Left lung (tissue), 10 donors: ENCODE data around the gene SLC9A7. TPM values are rescaled to one million over a fixed set of nuclear protein-coding genes. Genes with fewer than 3 reads are reported as not detected.
"Not testable (repeated sequence)": the region's sequence is repeated elsewhere in the genome, so short reads cannot be mapped to it uniquely, and the experiment has no call there.

Source experiments
- ATAC-seq: fragments of 200-7000 bp; cut with Tn5 transposase; one replicate; pipeline ENCODE4 v1.9.1; 2020; ENCODE audit warnings: moderate library complexity
- DNase-seq, 4 donors: peaks; one replicate each; pipeline ENCODE4 v3.0.0-alpha.2; 2013 to 2020
- H3K27ac ChIP-seq, 2 donors: fragments of 200-600 bp; sonication (generic) in 1 of 2; one replicate each; pipeline versions ENCODE4 v1.5.0 to v1.8.0; 2020 to 2021
- H3K27me3 ChIP-seq, 2 donors: fragments of 200-600 bp; sonication (generic) in 1 of 2; one replicate each; pipeline versions ENCODE4 v1.5.0 to v1.8.0; 2020 to 2021
- H3K36me3 ChIP-seq, 2 donors: fragments of 200-600 bp; sonication (generic) in 1 of 2; one replicate each; pipeline versions ENCODE4 v1.5.0 to v1.8.0; 2020 to 2021
- H3K4me1 ChIP-seq, 2 donors: fragments of 200-600 bp; one replicate each; pipeline ENCODE4 v1.8.0; 2021
- H3K4me3 ChIP-seq, 2 donors: fragments of 200-600 bp; sonication (generic) in 1 of 2; one replicate each; pipeline versions ENCODE4 v1.5.0 to v1.8.0; 2020 to 2021; ENCODE audit warnings: mild to moderate bottlenecking in 1 of 2
- H3K9me3 ChIP-seq, 2 donors: fragments of 200-600 bp; sonication (generic) in 1 of 2; one replicate each; pipeline versions ENCODE4 v1.5.0 to v1.8.0; 2020 to 2021
- intact Hi-C, 2 donors: fragments of 100-400 bp; cut with DNase I; formaldehyde crosslinking; loops; one replicate each; pipeline versions ENCODE4 v1.11.2 to v1.14.2; 2022
- polyA plus RNA-seq, 6 donors: library from polyadenylated mRNA; unstranded; fragments of 120-200 nt; gene quantifications; one replicate each; pipeline ENCODE4 v1.2.1, GENCODE V29; 2013; ENCODE audit not compliant: insufficient read length in 6 of 6
- total RNA-seq, 2 donors: library from RNA; stranded (reverse); fragmentation: NEBNext Ultra II Directional; extraction: Animal tissue kit (Norgen Biotek cat#: 25700); gene quantifications; one replicate each; pipeline ENCODE4 v1.2.1, GENCODE V29; 2021
- TF ChIP-seq, protein P1 (sequence below), 2 donors: fragments of 200-600 bp; sonication (generic) in 1 of 2; IDR thresholded peaks; one replicate each; pipeline versions ENCODE4 v1.5.0 to v1.8.0; 2021; ENCODE audit warnings: antibody characterized with exemption in 2 of 2
- donor health status: DM: no; HTN: yes; CAD: no.
- donor health status: DM: no; HTN: no; CAD: no.

SLC9A7 gene
- total and polyA plus RNA-seq, 8 donors = 2.3 to 10.5 (median 3.2) TPM

DNA sequence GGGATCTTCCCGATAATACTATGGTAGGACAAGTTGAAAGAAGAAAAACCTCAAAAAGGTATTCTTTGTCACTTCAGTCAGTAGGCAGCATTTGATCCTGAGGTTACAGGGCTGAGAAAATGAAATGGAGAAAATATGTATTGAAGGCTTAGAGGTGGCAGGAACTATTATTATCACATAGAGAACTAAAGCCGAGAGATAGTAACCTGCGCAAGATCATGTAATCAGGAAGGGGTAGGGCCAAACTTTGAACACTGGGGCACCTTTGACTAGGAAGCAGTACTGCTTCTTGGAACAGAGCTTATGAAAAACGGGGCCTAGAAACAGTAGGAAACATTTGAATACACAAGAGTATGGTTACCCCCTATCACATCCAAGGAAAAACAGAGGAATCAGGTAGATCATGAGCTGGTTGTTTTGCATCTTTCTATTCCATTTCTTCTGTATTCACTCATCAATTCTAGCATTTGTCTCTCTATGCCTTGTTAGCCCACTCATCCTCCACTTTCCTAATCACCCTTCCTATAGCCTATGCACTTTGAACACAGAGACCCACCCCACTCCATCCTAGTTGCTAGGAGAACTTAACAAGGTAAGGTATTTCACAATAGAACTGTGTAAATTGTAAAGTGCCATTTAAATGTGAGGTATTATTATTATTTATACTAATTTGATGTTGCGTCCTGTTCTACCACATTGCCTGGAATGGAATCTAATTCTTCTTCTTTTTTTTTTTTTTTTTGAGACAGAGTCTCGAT is 34.6 kb upstream of the SLC9A7 start:
- H3K27ac ChIP-seq = peak overlapping the region; percentile 58 to 78
- H3K4me1 ChIP-seq = peaks cover 0 to 18% of the 10 kb centered on the region in 2 donors
- no peaks in the 10 kb centered on the region for H3K27me3 ChIP-seq
- H3K36me3 ChIP-seq = no peaks in the 10 kb centered on the region
- TF ChIP-seq, protein P1, sequence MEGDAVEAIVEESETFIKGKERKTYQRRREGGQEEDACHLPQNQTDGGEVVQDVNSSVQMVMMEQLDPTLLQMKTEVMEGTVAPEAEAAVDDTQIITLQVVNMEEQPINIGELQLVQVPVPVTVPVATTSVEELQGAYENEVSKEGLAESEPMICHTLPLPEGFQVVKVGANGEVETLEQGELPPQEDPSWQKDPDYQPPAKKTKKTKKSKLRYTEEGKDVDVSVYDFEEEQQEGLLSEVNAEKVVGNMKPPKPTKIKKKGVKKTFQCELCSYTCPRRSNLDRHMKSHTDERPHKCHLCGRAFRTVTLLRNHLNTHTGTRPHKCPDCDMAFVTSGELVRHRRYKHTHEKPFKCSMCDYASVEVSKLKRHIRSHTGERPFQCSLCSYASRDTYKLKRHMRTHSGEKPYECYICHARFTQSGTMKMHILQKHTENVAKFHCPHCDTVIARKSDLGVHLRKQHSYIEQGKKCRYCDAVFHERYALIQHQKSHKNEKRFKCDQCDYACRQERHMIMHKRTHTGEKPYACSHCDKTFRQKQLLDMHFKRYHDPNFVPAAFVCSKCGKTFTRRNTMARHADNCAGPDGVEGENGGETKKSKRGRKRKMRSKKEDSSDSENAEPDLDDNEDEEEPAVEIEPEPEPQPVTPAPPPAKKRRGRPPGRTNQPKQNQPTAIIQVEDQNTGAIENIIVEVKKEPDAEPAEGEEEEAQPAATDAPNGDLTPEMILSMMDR (IDR thresholded peaks at IDR 0.05) = no peak
- H3K4me3 ChIP-seq = no peak overlapping the region
- DNase-seq (no peak), ATAC-seq (no peak)
- H3K9me3 ChIP-seq = no peaks in the 10 kb centered on the region
- intact Hi-C loops = no loop called here

DNA sequence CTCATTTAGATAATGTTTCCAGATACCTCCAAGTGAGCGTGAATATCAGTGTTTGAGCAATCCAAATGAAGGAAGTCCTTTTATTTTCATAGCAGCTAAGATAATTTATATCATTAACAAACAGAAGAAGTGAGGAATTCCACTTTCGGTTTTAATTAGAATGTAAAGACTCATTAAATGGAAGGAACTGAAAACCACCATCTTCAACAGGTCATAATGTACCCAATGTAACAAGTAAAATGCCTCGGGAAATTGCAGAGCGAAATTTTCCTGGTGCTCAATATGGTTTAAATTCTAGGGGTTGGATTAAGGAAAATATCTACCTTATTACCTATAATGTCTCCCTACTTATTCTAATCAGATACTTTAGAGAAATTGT is 33.9 kb upstream of the SLC9A7 start:
- TF ChIP-seq, protein P1 (IDR thresholded peaks at IDR 0.05) = no peak
- Histone ChIP-seq H3K27ac (peak overlapping the region; percentile 58 to 78), H3K4me1 (peaks cover 0 to 18% of the 10 kb centered on the region in 2 donors), H3K27me3 (no peaks in the 10 kb centered on the region), H3K9me3 (no peaks in the 10 kb centered on the region), H3K4me3 (no peak overlapping the region), H3K36me3 (no peaks in the 10 kb centered on the region)
- no peak for ATAC-seq
- intact Hi-C loops = no loop called here
- no peak for DNase-seq

DNA sequence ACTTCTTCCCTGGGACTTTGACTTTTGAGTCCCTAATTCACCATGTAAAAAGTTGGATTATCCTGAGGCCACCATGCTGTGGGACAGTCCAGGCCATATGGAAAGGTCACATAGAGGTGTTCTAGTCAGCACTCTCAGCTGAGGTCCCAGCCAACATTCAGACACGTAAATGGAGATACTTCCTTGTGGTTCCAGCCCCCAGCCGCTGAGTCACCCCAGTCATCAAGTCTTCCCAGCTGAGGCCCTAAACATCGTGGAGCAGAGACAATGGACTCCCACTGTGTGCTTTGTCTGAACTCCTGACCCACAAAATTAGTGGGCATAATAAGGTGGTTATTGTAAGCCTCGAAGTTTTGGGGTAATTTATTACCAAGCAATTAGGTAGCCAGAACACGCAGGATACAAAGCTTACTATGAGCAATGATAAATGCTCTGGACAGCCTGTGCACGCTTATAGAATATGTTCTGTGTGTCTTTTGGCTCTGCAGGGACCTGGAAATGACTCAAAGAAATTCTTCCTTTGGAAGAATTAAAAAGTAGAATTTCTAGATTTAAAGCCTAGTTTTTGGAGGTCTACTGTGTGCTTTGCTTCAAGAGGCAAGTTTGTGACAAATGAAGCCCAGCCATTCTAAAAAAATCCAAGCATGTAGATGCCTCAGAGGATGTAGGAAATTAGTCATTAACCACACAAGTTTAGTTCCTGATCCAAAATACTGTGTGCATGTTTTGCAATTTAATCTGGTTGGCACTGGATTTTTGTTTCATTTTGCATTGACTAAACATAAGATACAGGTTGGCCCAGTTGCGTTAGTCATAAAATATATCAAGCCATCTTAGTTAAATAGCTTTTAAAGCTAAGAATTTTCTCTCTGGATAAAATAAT is 33.2 kb upstream of the SLC9A7 start:
- peak overlapping the region; percentile 58 to 78 for H3K27ac ChIP-seq
- no peaks in the 10 kb centered on the region for H3K36me3 ChIP-seq
- DNase-seq (peak in 2 of 4 donors; percentile 37 to 45), ATAC-seq (peak; percentile 71)
- intact Hi-C loops = no loop called here
- H3K27me3 ChIP-seq = no peaks in the 10 kb centered on the region
- TF ChIP-seq, protein P1 (IDR thresholded peaks at IDR 0.05) = no peak
- H3K4me3 ChIP-seq = no peak overlapping the region
- H3K9me3 ChIP-seq = no peaks in the 10 kb centered on the region
- peaks cover 0 to 18% of the 10 kb centered on the region in 2 donors for H3K4me1 ChIP-seq

DNA sequence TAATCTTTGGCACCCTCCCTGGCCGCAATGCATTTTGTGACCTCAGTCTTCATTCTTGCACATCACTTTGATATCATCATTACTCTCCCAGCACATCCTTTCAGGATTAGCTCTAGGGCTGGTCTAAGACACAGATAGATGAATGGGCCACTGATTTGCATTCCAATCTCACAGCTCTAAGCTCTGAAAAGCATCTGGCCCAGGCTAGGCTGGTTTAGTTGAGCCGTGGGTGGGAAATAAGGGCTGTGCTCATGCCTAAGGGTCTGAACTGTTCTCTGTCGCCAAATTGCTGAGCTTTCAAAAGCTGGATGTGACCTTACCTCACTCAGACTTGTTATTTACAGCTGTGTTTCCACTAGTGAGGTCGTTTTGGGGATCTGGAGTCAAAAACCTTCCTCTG is 30.0 kb upstream of the SLC9A7 start:
- intact Hi-C loops = no loop called here
- TF ChIP-seq, protein P1 (IDR thresholded peaks at IDR 0.05) = no peak
- Histone ChIP-seq H3K36me3 (no peaks in the 10 kb centered on the region), H3K4me1 (peaks cover 0 to 18% of the 10 kb centered on the region in 2 donors), H3K27ac (no peak overlapping the region), H3K27me3 (no peaks in the 10 kb centered on the region), H3K9me3 (no peaks in the 10 kb centered on the region), H3K4me3 (no peak overlapping the region)
- ATAC-seq (no peak), DNase-seq (no peak)

DNA sequence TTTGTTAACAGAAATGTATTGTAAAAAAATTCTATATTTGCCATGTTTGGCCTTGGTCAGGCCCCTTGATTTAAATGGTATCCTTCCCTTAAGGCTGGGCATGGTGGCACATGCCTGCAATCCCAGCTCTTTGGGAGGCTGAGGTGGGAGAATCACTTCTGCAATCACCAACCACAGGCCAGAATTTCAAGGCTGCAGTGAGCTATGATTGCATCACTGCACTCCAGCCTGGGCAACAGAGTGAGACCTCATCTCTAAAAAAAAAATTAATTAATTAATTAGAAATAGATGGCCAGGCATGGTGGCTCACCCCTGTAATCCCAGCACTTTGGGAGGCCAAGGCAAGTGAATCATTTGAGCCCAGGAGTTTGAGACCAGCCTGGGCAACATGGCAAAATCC is 25.5 kb upstream of the SLC9A7 start:
- DNase-seq, H3K4me1 ChIP-seq, ATAC-seq, H3K27me3 ChIP-seq, H3K9me3 ChIP-seq, intact Hi-C loops, H3K27ac ChIP-seq, H3K4me3 ChIP-seq, H3K36me3 ChIP-seq: not testable (repeated sequence)
